Inflammatory macrophage (primary cell): ENCODE data around the gene ST6GALNAC4.

Experiments
- DNase-seq, 2 donors: peaks; one replicate each; pipeline ENCODE4 v3.0.0-alpha.2; 2020 to 2022

The ST6GALNAC4 gene

DNA sequence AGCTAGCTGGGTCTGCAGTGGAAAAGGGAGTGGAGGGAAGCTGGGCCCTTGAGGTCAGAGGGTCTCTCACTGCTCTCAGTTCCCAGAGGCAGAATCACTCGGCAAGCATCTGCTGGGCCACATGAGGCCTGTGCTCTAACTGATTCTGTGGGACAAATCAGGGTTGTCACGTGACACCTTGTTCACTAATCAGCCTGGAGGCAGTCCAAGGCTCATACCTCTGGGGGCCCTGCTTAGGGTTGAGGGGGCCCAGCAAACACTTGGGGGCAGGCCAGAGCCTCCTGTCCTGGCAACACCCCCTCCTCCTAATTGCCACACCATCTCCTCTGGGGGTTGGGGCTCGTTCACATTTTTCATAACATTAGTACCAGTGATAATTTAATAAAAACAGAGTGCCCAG lies 29.9 kb upstream of the ST6GALNAC4 start:
- no peak for DNase-seq

- DNase-seq: no peak
Measured at GRCh38 chr9:127945942-127946341, 29.1 kb upstream of the ST6GALNAC4 start.

GRCh38 chr9:127945338-127945737 lies 28.5 kb upstream of the ST6GALNAC4 start:
- DNase-seq: no peak

DNA sequence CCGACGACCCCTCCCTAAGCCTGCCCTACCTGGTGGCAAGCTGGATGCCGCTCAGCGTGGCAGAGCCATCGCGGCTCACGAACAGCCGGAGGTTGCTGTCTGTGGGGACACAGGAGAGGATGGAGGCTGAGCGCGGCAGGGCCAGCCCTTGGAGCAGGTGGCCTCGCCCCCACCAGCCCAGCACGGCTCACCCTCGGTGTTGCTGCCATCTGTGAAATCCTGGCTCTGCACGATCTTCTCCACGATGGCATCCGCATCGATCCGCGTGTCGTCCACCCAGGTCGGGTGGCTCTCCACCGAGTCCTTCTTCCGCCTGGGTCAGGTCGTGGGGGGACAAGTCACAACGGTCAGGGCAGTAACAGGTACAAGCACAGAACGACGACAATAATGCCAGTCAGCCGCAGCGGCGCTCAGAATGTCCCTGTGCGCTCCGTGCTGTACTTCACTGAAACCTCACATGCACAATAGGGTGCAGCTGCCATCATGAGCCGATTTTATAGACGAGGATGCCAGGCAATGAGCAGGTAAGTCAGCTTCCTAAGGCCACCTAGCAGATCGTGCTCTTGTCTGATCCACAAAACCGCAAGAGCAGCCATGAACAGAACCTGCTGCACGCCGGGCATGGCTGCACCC lies 27.9 kb upstream of the ST6GALNAC4 start:
- no peak for DNase-seq

DNA sequence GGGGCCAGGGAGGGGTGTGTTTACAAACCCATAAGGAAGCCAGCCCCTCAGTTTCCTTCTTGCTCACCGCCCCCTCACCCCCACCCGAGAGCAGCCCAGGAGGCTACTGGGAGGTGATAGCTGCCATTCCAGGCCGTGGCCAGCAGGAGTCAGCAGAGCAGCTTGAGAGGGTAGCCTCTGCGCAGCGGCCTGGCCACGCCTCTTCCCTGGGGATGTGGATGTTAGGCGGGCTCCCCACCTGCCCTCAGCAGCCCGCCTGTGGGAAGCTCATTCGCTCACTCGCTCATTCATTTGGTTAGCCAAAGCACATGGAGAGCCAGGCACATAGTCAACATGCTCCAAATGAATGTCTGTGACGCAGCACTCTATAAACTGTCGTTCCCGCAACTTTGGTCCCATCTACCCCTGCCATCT lies 26.9 kb upstream of the ST6GALNAC4 start:
- peak; percentile 86 for DNase-seq

DNA sequence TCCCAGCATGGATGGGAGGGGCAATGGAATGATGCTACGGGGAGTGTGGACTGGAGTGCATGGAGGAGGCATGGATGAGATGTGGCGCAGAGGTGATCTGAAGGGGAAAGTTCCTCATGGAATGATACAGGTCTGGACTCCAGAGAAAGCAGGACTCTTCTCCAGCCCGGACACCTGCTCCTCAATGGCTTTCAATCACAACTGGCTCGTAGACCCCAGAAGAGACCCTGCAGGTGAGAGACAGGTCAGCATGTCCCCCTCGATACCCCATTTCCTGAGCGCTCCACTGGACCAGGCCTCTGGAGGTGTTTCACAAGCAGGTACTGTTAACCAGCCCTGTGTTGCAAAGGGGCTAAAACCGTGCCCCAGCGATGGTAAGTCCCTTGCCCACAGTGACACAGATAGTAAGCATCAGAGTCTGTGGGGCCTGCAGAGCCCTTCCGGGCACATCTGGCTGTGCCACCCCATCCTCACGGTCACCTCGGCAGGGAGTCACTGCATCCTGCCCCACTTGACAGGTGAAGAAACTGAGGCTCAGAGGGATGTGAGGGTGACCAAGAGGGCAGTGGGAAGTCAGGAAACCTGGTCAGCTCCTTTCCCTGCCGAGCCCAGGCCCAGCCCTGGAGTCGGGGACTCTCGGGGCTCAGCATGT lies 26.3 kb upstream of the ST6GALNAC4 start:
- DNase-seq: no peak

DNA sequence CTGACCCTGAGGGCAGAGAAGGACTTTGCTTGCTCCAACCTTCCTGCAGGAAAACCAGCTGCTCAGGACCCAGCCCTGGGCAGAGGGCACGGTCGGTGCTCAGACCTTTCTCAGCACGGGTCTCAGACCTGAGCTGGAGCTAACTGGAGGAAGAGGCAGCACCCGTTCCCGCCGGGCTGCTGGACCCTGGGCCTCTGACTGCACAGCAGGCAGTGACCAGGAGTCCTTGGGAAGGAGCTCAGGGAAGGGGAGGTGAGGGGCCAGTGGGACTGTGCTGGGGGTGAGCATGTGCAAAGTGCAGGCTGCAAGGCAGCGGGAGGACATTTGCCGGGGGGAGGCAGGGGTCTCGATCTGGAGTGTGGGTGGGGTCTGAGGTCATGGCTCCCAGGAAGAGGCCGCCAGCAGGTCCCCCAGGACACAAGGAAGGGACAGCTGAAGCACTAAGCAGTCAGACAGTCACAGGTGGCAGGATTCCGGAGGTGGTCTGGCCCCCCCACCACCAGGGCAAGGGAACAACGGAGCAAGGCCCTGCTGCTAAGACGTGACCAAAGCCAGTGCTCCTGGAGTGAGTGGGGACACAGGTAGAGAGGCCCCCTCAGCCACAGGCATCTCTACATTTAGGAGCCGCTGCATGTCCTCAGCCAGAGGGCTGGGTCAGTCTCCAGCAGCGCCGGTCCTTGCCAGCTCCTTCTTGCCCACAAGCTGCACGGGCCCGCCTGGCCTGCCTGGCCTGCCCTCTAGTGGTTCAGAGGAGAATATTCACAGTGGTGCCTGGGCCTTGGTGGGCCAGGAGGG lies 25.6 kb upstream of the ST6GALNAC4 start:
- peak; percentile 51 to 63 for DNase-seq

DNA sequence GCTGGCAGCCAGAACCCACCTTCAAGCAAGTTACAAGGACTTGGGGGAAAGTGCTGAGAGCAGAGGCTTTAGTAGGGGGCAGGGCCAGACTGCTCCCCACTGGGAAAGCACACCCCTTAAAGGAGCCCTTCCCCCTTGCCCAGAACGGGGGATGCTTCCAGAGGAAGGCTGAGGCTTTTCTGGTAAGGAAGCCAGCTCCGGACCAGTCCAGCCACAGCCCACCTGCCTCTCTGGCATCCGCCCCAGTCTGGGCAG lies 25.0 kb upstream of the ST6GALNAC4 start:
- no peak for DNase-seq

- no peak for DNase-seq
Measured at GRCh38 chr9:127941062-127941960, 24.5 kb upstream of the ST6GALNAC4 start.

DNA sequence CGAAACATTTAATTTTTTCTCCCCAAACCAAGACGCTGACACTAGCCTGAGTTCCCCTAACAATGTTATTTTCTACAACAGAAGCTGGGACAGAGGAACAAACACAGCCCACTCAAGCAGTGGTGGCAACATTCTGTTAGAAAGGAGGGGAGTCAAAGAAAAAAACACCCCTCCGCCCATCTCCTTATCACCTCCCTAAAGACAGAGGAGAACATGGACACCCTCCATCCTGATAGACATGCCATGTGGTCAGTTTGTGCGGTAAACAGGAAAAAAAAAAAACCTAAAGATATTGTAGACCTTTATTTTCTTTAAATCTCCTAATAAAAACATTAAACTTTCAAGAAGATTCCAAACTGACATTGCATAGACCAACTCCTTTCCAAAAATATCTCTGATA lies 23.8 kb upstream of the ST6GALNAC4 start:
- DNase-seq: no peak

DNA sequence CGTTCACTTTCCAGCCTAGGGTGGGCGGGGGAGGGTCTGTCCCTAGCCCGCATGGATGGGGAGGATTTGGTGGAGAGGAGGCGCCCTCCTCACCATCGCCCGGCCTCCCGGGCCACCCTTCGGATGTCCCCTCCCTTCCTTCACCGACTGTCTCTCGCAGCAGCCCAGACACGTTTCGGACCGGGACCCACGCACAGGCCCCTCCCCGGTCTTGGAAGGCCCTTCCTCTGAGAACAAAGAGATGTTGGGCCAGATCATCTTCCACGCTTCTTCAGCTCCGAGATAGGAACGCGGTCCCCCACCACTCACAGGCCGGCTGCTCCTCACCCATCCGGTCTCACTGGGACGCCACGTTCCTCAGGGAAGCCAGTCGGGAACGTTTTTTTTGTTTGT lies 21.5 kb upstream of the ST6GALNAC4 start:
- DNase-seq: no peak

DNA sequence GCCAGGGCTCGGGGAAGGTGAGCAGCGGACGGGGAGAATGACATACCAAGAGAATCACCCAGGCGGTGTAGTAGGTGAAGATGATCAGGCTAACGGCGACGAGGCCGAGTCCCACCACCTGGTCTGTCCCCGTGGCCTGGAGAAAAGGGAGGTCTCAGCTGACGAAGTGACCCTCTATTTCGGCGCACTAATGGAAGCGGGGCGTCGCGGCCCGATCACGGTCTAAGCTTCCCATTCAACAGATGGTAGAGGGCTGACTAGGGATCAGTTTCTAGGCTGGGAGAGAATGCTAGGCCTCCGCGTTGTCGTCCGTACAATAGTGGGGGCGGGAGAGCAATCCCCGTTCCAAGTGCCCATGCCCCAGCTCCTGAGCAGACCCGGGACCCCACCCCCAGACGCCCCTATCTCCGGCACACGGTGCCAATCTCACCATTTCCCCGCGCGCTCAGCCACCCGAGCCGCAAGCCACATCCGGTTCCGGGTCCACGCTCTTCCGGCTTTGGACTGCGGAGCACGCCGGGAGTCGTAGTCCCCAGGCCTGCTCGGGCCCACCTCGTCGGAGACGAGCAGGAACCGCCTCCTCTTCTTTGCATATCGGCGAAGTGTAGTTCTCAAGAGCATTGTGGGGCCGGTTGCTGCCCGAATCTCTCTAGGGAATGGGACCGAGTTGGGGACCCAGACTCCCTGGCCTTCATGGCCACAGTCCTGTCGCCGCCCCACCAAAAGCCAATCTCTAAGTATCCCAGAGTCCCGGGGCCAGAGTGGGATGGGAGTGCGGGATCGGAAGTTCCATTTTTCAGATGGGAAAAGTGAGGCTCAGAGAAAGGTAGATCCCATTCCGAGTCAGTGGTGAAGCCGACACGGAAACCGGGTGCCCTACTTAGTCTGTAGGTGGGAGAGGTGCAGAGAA lies 20.8 kb upstream of the ST6GALNAC4 start, which contains the start of gene DPM2:
Gene DPM2, minus strand, starts transcription at position 467 of the 910 bp plus-strand sequence. Its CDS starts 34 bp downstream, at position 433.
- peak; percentile 77 to 84 for DNase-seq

GRCh38 chr9:127937056-127937387 lies 20.2 kb upstream of the ST6GALNAC4 start:
- DNase-seq: no peak

DNA sequence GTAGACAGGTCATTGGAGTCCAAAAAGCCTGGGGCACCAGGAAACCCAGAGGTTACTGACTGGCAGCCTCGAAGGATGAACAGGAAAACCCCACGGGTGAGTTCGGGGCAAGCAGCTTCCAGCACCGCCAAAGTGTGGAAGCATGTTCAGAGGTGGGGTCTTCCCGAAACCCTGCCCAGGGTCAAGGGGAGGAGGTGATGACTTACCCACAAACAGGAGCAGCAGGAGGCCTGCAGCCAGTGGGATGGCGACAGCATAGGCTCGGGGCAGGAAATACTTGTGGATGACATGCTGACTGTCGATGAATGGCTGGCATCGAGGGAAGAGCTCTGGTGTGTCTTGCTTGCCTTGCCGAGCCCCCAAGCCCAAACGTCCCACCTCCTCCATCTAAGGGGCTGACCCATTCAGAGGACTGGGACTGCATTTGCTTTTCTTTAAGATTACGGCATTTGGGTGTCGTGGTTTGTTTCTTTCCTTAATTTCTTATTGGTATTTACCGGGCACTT lies 19.6 kb upstream of the ST6GALNAC4 start:
- no peak for DNase-seq

GRCh38 chr9:127935765-127936221 lies 19.0 kb upstream of the ST6GALNAC4 start:
- DNase-seq: peak in 1 of 2 donors; percentile 50

DNA sequence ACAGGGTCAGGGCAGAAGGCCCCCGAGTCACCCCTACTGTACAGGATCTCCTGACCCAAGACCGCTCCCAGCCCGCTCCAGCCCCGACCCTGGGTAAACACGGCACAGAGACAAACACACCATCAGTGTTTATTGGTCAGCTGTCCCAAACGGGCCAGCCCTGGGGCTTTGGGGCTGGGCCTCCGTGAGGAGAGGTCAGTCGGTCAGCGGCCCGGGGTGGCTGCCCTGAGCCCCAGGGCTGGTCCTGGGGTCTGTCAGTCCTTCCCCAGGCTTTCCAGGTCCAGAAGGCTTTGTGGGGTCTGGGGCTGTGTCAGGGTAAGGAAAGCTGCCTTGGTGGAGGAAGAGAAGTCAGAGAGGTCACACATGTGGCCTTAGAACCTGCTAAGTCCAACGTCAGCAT lies 18.1 kb upstream of the ST6GALNAC4 start:
- DNase-seq: no peak

- DNase-seq: no peak
Measured at GRCh38 chr9:127934248-127934647, 17.4 kb upstream of the ST6GALNAC4 start.

- DNase-seq: no peak
Measured at GRCh38 chr9:127931092-127931881, 14.4 kb upstream of the ST6GALNAC4 start.

- DNase-seq: peak; percentile 63 to 77
Measured at GRCh38 chr9:127930231-127931091, 13.6 kb upstream of the ST6GALNAC4 start, which contains the start of gene PIP5KL1. Gene PIP5KL1, minus strand, starts transcription at chr9:127930777. Its CDS starts 25 bp downstream, at chr9:127930752.

DNA sequence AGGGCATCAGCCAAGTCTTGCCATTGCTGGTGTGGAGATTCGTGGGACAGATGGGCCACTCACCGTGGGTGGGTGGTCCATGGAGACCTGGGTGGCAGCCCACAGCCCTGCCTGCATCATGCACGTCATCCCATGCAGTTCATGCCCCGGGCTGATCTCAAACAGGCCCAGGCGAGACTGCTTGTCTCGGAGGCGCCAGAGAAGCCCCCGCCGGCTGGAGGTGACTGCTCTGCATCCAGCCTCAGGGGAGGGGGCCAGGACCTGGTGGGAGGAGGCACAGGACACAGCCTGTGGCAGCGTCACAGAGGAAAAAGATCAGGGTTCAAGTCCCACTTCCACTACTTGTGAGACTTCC lies 12.8 kb upstream of the ST6GALNAC4 start:
- DNase-seq: no peak
